ELR (cell line): ENCODE data around the gene RNASEL.

ENCODE experiments used
- DNase-seq: peaks from one replicate; pipeline ENCODE4 v3.0.0-alpha.2; 2015; ENCODE audit warnings: low read depth

RNASEL gene

DNA sequence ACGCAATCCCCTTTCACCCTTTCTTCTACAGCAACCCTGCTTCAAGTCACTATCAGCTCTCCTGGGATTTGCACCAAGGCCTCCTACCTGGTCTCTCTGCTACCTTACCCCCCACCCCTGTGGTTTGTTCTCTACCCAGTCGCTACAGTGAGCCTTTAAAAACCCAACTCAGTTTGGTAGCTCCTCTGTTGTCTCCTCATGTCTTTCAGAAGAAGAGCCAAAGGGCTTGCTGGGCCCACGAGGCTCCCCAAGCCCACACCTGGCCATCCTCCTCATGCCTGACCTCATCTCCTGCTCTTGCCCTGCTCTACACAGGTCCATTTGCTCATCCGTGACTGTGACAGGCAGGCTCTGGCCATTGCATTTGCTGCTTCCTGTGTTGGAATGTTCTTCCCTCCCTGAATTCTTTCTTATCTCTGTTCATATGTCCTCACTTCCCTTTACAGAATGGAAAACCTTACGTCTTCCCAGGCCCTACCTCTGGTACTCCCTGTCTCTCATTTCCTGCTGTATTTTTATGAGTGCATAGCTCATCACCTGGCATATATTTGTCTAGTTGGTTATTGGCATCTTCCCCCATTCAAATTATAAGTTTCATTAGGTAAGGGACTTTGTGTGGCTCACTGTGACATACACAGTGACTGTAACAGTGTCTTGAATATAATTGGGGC lies 11.8 kb upstream of the RNASEL start:
- no peak for DNase-seq

- DNase-seq = no peak
These were observed 11.1 kb upstream of the RNASEL start for GRCh38 chr1:182600036-182600713.

DNA sequence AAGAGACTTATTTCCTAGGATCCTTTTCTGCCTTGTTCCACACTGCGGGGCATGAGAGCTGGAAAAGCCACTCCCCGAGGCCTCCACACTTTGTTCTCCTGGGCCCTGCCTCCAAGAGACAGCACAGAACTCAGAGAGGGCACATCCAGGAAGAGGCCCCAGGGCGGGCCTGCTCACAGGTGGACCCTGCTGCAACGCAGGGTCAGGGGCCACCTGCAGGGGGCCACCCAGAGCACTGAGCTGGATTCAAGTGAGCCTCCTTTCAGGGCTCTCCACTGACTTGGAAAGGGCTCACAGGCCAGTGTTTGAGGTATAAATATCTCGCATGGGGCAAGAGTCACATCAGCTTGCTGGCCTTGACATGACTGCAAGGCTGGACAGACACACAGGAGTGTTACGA lies 10.3 kb upstream of the RNASEL start:
- no peak for DNase-seq

DNA sequence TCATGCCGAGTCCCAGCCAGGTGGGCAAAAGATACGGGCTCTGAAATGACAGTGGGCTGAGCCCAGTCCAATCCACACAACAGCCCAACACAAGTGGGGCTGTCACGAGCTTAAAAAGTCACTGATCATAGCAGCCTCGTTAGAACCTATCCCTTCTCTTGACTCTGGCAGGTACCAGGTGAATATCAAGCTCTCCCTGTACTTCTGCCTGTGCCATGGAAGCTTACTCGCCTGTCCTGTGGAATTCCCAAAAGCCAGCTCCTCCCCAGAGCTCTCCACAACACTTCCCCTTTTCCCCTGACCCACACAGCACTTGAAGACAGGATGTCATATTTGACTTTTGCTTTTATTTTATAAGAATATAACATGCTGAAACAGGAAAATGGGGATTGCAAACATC lies 9.2 kb upstream of the RNASEL start:
- DNase-seq = no peak

GRCh38 chr1:182596934-182597333 lies 7.9 kb upstream of the RNASEL start:
- no peak for DNase-seq

GRCh38 chr1:182595641-182596240 lies 6.7 kb upstream of the RNASEL start:
- peak; percentile 70 for DNase-seq

GRCh38 chr1:182589931-182590330 lies 875 bp upstream of the RNASEL start:
- DNase-seq = no peak

DNA sequence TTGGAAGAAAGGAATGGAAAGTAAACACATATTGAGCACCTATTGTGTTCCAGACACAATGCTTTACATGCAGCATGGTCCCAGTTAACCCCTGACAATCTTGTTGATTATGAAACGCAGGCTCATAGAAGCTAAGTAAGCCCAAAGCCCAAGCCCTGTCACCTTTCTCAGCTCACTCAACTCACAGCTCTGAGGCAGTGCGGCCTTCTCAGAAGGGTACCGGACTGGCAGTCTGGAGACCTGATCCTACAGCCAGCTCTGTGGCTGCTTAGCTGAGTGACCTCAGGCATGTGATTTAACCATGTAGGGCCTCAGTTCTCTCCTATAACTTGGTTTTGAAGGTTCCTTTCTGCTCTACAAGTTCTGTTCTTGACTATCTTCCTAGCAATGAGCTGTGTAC lies 464 bp upstream of the RNASEL start:
- no peak for DNase-seq

DNA sequence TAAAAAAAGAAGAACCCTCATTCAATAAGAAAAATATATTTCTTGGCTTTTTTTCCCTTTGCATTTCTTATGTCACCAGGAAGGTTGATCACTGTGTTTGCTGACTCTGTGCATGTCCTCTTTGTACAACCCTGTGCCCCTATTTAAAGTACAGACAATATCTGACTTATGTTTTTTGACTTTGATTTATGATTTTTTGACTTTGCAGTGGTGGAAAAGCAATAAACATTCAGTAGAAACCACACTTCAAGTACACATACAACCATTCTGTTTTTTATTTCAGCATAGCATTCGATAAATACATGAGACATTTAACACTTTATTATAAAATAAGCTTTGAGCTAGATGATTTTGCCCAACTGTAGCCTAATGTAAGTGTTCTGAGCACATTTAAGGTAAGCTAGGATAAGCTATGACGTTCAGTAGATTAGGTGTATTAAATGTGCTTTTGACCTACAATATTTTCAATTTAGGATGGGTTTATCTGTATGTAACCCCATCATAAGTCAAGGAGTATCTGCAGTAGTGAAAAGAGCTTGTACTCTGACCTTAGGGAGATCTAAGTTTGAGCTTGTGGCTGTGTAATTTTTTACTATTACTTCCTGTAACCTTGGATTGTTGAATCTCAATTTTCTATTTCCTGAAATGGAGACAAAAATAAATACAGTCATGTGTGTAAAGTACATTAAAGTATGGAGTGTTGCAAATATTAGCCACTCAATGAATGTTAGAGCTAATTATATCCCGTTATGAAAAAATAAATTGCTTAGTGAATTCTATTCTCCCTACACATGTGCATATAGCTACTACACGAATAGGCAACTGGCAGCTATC lies 1.2 kb downstream of the RNASEL start:
- no peak for DNase-seq

DNA sequence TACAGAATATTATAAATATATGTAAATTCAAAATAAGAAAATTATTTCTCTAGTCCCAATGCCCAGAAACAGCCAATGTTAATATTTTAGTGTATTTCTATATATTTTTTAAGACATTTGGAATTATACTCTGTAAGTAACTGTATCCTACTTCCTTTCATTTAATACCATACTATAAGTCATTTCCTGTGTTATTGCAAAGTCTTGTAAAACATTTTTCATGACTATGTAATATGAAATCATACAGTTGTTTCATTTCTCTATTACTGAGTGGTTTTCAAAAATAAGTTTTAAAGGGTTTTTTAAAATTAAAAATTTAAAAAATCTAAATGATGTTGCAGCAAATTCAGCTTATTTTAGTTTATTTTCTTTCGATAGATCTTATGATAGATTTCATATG lies 2.0 kb downstream of the RNASEL start:
- DNase-seq = no peak

DNA sequence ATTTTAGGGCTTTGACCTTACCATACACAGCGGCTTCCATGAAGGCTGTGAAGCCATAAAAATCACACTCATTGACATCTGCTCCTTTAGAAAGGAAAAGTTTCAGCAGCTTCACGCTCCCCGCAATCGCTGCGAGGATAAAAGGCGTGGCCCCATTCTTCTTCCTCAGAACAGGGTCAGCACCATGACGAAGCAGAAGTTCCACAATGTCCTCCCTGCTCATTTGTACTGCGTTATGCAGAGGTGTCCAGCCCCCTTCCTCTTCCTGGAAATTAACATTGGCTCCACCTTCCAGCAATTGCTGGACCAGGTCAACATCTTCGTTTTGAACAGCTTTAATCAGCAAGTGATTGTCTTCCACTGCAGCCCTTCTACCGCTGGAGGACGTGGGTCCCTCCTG lies 2.7 kb downstream of the RNASEL start:
- DNase-seq = no peak

DNA sequence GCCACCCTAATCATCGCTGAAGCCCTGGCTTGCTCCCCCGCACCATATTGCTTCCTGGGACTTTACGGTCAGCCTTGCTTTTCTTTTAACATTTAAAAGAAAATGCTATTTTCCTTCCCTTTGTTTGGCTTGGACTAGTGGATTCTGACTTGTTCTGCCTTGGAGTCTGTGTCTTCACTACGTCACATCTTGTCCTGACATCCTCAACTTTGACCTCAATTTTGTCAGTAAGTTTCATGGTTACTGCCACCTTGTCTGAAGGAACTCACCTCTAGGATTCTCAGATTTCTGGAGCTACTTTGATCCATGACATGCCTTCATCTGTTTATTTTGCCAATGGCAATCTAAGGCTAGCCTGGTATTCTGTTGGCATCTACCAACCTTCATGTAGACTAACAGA lies 4.3 kb downstream of the RNASEL start:
- DNase-seq = no peak

- DNase-seq = no peak
These were observed 8.3 kb downstream of the RNASEL start for GRCh38 chr1:182580736-182581135.

DNA sequence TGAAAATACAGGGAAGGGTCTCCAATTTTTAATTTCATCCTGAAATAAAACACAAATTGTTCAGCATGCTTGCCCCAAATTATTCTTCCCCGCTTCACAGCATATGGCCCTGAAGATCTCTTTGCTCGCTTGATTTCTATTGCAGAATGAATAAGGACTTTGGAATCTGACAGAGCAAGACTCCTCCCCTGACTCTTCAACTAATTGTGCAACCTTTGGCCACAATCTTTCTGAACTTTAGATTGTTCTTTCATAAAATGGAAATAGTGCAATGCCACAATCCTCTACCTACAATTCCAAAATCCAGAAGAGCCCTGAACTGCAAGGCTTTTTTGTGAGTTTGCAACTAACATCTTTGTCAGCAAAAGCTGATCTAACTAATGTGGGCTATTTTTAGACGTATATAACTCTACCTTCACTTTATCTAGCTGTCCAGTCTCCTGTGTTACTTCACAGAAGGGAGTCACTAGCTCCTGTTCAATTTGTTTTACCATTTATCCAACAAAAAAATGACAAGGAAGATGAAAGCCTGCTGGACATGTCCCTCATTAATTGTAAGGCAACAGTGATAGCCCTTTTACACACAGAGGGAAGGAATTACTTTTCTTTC lies 13.4 kb downstream of the RNASEL start:
- peak; percentile 57 for DNase-seq

DNA sequence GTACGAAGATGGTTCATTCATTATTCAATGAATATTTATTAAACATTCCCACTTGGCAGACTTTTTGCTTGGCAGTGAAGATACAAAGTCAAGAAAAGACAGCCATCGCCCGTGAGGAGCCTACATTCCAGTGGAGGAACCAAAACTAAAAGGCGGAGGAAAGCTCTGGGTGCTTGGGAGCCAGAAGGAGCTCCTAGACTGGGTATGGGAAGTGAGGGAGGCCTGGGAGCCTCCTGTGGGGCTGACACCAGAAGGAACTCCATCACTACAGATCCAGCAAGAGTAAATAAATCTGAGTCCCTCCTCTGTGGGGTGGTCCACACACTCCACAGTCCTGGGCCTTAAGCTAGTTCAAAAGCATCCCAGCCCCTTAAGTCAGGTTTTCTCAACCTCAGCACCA lies 14.9 kb downstream of the RNASEL start:
- DNase-seq = no peak

GRCh38 chr1:182570611-182570970 lies 18.5 kb downstream of the RNASEL start:
- no peak for DNase-seq

GRCh38 chr1:182569939-182570610 lies 19.0 kb downstream of the RNASEL start:
- no peak for DNase-seq

DNA sequence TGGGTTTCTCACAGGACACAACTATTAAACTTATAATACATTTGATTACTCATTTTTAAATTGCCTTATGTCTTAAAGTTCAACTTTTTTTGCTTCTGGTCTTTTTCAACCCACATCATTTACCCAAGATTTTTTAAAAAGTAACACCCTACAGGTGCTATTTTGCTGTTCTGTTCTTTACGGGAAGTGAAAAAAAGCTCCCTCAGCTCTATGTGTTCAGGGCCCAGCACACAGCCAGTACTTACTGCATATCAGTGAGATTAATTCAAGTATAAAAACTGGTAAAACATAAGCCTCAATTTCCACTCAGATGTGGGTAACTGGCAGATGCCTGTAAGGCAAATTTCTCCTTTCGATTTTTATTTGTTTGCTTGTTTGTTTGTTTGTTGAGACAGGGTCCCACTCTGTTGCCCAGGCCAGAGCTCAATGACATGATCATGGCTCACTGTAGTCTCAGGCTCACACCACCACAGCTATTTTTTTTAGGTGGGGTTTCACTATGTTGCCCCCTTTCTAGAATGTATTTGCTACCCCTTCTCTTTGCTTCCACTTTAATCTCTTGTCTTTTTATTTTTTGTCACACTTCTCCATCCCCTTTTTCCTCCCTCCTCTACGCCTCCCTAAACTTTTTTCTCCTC lies 20.3 kb downstream of the RNASEL start:
- DNase-seq = no peak

DNA sequence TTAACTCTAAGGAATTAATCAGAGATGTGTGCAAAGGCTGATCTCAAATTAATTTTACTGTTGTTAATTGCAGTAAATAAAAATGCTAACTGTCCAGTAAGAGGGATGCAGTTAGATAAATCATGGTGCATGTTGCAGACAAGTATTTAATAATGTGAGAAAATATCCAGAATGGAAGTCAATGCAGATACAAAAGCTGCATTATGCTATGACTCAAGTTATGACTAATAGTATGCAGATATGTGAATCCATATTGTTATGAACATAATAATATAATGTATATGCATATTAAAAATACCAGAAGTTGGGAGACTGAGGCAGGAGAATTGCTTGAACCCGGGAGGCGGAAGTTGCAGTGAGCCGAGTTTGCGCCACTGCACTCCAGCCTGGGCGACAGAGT lies 21.4 kb downstream of the RNASEL start:
- no peak for DNase-seq

DNA sequence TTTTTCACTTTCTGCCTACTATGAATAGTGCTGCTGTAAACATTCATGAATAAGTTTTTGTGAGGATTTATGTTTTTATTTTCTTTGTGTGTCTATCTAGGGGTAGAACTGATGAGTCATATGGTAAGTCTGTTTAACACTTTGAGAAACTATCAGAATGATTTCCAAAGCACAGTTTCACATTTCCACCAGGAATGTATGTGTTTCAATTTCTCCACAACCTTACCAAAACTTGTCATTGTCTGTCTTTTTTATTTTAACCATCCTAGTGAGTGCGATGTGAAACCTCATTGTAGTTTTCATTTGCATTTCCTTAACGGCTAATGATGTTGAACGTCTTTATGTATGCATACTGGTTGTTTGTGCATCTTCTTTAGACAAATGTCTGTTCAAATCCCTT lies 23.5 kb downstream of the RNASEL start:
- DNase-seq = no peak

DNA sequence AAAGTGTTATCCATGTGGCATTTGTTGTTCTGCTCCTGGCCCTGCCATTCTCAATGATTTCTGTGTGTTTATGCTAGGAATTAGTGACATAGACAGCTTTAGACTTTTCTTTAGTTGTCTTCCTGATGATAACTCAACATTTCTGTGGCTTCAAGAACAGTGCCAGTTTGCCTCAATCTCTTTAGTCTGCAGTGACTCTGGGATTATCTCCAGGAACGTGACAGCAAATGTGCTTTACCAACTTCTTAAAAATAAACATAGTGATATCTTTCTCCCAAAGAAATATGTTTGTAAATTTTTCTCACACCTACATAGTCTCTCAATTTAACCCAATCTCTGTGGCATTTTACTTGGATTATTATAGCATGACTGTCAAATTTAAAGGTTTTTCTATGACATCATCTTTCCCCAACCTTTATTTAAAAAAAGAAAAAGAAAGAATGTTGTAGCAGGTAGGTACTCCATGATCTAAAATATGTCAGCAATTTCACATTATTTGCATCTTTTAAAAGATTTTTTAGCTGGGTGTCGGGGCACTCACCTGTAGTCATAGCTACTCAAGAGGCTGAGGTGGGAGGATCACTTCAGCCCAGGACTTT lies 24.6 kb downstream of the RNASEL start:
- DNase-seq = no peak
